Nucleus accumbens (tissue), 56 donors: Measurements from ENCODE around the gene FBN2.
"Not testable (repeated sequence)": the region's sequence is repeated elsewhere in the genome, so short reads cannot be mapped to it uniquely, and the experiment has no call there.

Experiments used
- DNase-seq, 56 donors: peaks; one replicate each; lab custom pipeline; 2025; lab: John Stamatoyannopoulos, UW

Gene FBN2

GRCh38 chr5:128436749-128437188 lies 101.3 kb downstream of the FBN2 start:
- DNase-seq, result no peak

- DNase-seq, result no peak
Measured at GRCh38 chr5:128435861-128436260, 102.2 kb downstream of the FBN2 start.

- no peak for DNase-seq
Measured at GRCh38 chr5:128434993-128435392, 103.1 kb downstream of the FBN2 start.

GRCh38 chr5:128432913-128433440 lies 105.1 kb downstream of the FBN2 start:
- DNase-seq, result no peak

- no peak for DNase-seq
Measured at GRCh38 chr5:128427921-128428320, 110.1 kb downstream of the FBN2 start.

- DNase-seq, result no peak
Measured at GRCh38 chr5:128426090-128426534, 111.9 kb downstream of the FBN2 start.

- DNase-seq, result no peak
Measured at GRCh38 chr5:128424646-128425045, 113.4 kb downstream of the FBN2 start.

- no peak for DNase-seq
Measured at GRCh38 chr5:128422612-128423011, 115.4 kb downstream of the FBN2 start.

GRCh38 chr5:128414469-128414868 lies 123.6 kb downstream of the FBN2 start:
- DNase-seq, result no peak

- DNase-seq, result no peak
Measured at GRCh38 chr5:128413356-128413755, 124.7 kb downstream of the FBN2 start.

GRCh38 chr5:128412145-128412930 lies 125.7 kb downstream of the FBN2 start:
- no peak for DNase-seq

GRCh38 chr5:128409166-128409800 lies 128.8 kb downstream of the FBN2 start:
- no peak for DNase-seq

- DNase-seq, result no peak
Measured at GRCh38 chr5:128408622-128409021, 129.4 kb downstream of the FBN2 start.

GRCh38 chr5:128407944-128408343 lies 130.1 kb downstream of the FBN2 start:
- no peak for DNase-seq

- DNase-seq, result no peak
Measured at GRCh38 chr5:128406803-128407202, 131.2 kb downstream of the FBN2 start.

GRCh38 chr5:128405159-128405558 lies 132.9 kb downstream of the FBN2 start:
- no peak for DNase-seq

GRCh38 chr5:128403333-128403732 lies 134.7 kb downstream of the FBN2 start:
- no peak for DNase-seq

- DNase-seq, result no peak
Measured at GRCh38 chr5:128402506-128402905, 135.5 kb downstream of the FBN2 start.

- not testable (repeated sequence) for DNase-seq
Measured at GRCh38 chr5:128400766-128401165, 137.3 kb downstream of the FBN2 start.

- no peak for DNase-seq
Measured at GRCh38 chr5:128399111-128399510, 138.9 kb downstream of the FBN2 start.

- no peak for DNase-seq
Measured at GRCh38 chr5:128397876-128398275, 140.2 kb downstream of the FBN2 start.

- DNase-seq, result no peak
Measured at GRCh38 chr5:128395073-128395472, 143.0 kb downstream of the FBN2 start.
